Mesothelial cell of epicardium (in vitro differentiated cells): ENCODE data around the gene AK4. TPM values are rescaled to one million over a fixed set of nuclear protein-coding genes. Genes with fewer than 3 reads are reported as not detected.
A peak's percentile ranks its signal among the peaks of the same experiment; 100 is the strongest.

Experiments used
- DNase-seq, 2 experiments: peaks; one replicate each; pipeline ENCODE4 v3.0.0; 2021; ENCODE audit warnings: low spot score in 2 of 2; ENCODE audit not compliant: unreplicated experiment in 2 of 2
- H3K27ac Mint-ChIP-seq: 2 replicates; pipeline ENCODE4 v1.8.0; 2021; ENCODE audit warnings: mixed read lengths
- H3K27me3 Mint-ChIP-seq: 2 replicates; pipeline ENCODE4 v1.8.0; 2021; ENCODE audit warnings: low read depth, mixed read lengths
- H3K36me3 Mint-ChIP-seq: 2 replicates; pipeline ENCODE4 v1.8.0; 2021; ENCODE audit warnings: mixed read lengths
- H3K4me1 Mint-ChIP-seq: 2 replicates; pipeline ENCODE4 v1.8.0; 2021; ENCODE audit warnings: mixed read lengths
- H3K4me3 Mint-ChIP-seq: 2 replicates; pipeline ENCODE4 v1.8.0; 2021; ENCODE audit warnings: mild to moderate bottlenecking, moderate library complexity, mixed read lengths
- H3K9me3 Mint-ChIP-seq: 2 replicates; pipeline ENCODE4 v1.8.0; 2021; ENCODE audit warnings: mixed read lengths
- CTCF ChIP-seq: fragments of 200-600 bp; sonication (generic); IDR thresholded peaks from one replicate; pipeline ENCODE4 v1.5.0; 2021; ENCODE audit warnings: antibody characterized with exemption; ENCODE audit not compliant: unreplicated experiment
- total RNA-seq: library from RNA; stranded (reverse); gene quantifications from 3 replicates; pipeline ENCODE4 v1.2.1, GENCODE V29; 2021

AK4 gene
- total RNA-seq, 1 donor from 2014 or later: 20.7 TPM

- Mint-ChIP-seq H3K36me3 (no peaks in the 10 kb centered on the region), H3K27me3 (no peaks in the 10 kb centered on the region), H3K9me3 (no peaks in the 10 kb centered on the region), H3K4me1 (peaks cover 35% of the 10 kb centered on the region), H3K4me3 (no peak overlapping the region), H3K27ac (peak overlapping the region; percentile 75)
- DNase-seq: no peak
- TF ChIP-seq CTCF: no peak
Observed at GRCh38 chr1:65277605-65278347, 129.8 kb downstream of the AK4 start.

- peak overlapping the region; percentile 19 for H3K27ac Mint-ChIP-seq
Observed at GRCh38 chr1:65278376-65279069, 130.5 kb downstream of the AK4 start.

GRCh38 chr1:65279070-65279779, 131.2 kb downstream of the AK4 start:
- peak overlapping the region; percentile 1 for H3K4me3 Mint-ChIP-seq
- peak overlapping the region; percentile 67 for H3K27ac Mint-ChIP-seq
- H3K36me3 Mint-ChIP-seq: peaks cover 6% of the 10 kb centered on the region
- no peak for DNase-seq
- no peak for TF ChIP-seq CTCF
- no peaks in the 10 kb centered on the region for H3K9me3 Mint-ChIP-seq
- peaks cover 35% of the 10 kb centered on the region for H3K4me1 Mint-ChIP-seq
- H3K27me3 Mint-ChIP-seq: no peaks in the 10 kb centered on the region

More at GRCh38 chr1:65278376-65279069, 130.5 kb downstream of the AK4 start:
- Mint-ChIP-seq H3K27me3 (no peaks in the 10 kb centered on the region), H3K4me1 (peaks cover 35% of the 10 kb centered on the region), H3K9me3 (no peaks in the 10 kb centered on the region), H3K4me3 (peak overlapping the region; percentile 1), H3K36me3 (peaks cover under 1% of the 10 kb centered on the region)
- DNase-seq: no peak
- no peak for TF ChIP-seq CTCF

Other genes with a start within 250 kb of the AK4 start
- 62.0 to 65.1 TPM (median 63.2 TPM) in 3 replicates for gene JAK1, start 181.7 kb upstream of the AK4 start, total RNA-seq
- gene DNAJC6, start 161.3 kb downstream of the AK4 start, total RNA-seq: 18.1 to 20.3 TPM (median 19.4 TPM) in 3 replicates